Right lung (tissue), 10 donors: ENCODE results near the gene TSPY9. TPM values are rescaled to one million over a fixed set of nuclear protein-coding genes. Genes with fewer than 3 reads are reported as not detected.
"Not testable (repeated sequence)": the region's sequence is repeated elsewhere in the genome, so short reads cannot be mapped to it uniquely, and the experiment has no call there.

Experiments used
- DNase-seq, 2 donors: peaks; one replicate each; pipeline ENCODE4 v3.0.0-alpha.2; 2013
- long read RNA-seq, 8 donors: transcript quantifications; one replicate each; lab custom pipeline, GENCODE V29; 2026
- polyA plus RNA-seq, 5 donors: library from polyadenylated mRNA; unstranded; fragments of 120-200 nt; gene quantifications; one replicate each; pipeline versions ENCODE4 v1.2.1 to v1.2.3, GENCODE V29; 2013; ENCODE audit warnings: inconsistent platforms in 1 of 5, low replicate concordance in 1 of 5; ENCODE audit not compliant: insufficient read length in 5 of 5, insufficient read depth in 1 of 5

TSPY9 gene, protein sequence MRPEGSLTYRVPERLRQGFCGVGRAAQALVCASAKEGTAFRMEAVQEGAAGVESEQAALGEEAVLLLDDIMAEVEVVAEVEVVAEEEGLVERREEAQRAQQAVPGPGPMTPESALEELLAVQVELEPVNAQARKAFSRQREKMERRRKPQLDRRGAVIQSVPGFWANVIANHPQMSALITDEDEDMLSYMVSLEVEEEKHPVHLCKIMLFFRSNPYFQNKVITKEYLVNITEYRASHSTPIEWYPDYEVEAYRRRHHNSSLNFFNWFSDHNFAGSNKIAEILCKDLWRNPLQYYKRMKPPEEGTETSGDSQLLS
- not detected for polyA plus RNA-seq
- long read RNA-seq, donor 1, result 0 reads
- long read RNA-seq, donor 2, result 0 reads
- long read RNA-seq, donor 3, result 0 reads
- long read RNA-seq, donor 4, result 0 reads
- long read RNA-seq, donor 5, result 0 reads
- long read RNA-seq, donor 6, result 0 reads
- long read RNA-seq, donor 7, result 0 reads
- long read RNA-seq, donor 8, result 0 reads

DNA sequence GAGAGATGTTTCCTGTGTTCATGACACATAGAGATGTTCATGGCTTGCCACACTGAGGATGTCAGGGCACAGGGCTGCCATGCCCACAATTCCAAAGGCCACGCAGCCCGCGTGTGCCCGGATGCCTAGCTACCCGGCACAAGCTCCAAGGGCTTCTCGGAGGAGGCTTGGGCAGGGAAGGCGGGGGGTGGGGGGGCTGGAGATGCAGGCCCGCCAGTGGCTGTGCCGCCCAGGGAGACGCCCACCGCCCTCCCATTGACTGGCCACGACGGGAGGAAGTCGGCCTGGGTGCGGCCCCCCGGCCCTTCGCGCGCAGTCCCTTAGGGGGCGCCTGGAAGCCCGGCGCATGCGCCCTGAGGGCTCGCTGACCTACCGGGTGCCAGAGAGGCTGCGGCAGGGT is at the start of gene TSPY9:
Gene TSPY9 (plus strand): TSS at position 301 of the 400 bp plus-strand sequence. CDS start 46 bp downstream, at position 347.
- not testable (repeated sequence) for DNase-seq

DNA sequence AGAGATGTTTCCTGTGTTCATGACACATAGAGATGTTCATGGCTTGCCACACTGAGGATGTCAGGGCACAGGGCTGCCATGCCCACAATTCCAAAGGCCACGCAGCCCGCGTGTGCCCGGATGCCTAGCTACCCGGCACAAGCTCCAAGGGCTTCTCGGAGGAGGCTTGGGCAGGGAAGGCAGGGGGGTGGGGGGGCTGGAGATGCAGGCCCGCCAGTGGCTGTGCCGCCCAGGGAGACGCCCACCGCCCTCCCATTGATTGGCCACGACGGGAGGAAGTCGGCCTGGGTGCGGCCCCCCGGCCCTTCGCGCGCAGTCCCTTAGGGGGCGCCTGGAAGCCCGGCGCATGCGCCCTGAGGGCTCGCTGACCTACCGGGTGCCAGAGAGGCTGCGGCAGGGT is 20.4 kb upstream of the TSPY9 start, which contains the start of gene TSPY1:
Gene TSPY1 (plus strand): TSS at position 301 of the 400 bp plus-strand sequence. CDS start 46 bp downstream, at position 347.
- DNase-seq, result not testable (repeated sequence)

DNA sequence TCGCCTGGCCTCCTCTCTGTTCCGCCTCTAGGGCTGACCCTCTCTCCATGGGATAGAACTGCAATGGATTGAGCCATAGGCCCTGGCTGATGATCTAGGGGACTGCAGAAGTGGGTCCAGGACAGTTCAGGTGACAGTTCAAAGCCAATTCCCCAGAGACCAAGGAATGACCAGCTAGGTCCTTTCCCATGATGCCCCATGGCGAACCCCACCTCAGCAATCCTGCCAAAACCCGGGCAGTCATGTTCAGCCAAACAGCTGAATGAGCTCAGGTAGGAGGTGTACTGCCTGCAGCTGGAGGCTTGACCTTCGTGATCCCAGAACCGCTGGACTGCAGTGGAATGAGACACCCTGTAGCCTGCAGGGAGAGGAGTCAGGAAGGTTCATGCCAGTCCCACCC is 17.3 kb downstream of the TSPY9 start:
- not testable (repeated sequence) for DNase-seq

DNA sequence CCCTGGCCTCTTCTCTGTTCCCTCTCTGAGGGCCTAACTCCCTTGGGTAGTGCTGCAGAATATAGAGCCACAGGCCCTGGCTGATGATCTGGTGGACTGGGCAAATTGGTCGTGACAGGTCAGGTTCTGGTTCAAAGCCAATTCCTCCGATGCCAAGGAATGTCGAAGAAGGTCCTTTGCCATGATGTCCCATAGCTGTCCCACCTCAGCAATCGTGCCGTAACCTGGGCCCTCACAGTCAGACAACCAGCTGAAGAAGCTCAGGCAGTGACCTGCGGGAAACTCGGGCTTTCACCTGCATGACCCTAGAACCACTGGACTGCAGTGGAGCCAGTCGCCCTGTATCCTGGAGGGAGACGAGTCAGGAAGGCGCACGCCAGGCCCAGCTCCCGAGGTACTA is 29.2 kb downstream of the TSPY9 start:
- not testable (repeated sequence) for DNase-seq

DNA sequence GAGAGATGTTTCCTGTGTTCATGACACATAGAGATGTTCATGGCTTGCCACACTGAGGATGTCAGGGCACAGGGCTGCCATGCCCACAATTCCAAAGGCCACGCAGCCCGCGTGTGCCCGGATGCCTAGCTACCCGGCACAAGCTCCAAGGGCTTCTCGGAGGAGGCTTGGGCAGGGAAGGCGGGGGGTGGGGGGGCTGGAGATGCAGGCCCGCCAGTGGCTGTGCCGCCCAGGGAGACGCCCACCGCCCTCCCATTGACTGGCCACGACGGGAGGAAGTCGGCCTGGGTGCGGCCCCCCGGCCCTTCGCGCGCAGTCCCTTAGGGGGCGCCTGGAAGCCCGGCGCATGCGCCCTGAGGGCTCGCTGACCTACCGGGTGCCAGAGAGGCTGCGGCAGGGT is 40.5 kb downstream of the TSPY9 start, which contains the start of gene TSPY10:
Gene TSPY10 (plus strand): TSS at position 301 of the 400 bp plus-strand sequence. CDS start 46 bp downstream, at position 347.
- not testable (repeated sequence) for DNase-seq

Other genes starting within 250 kb of the TSPY9 start
- gene TSPY4, start 149.8 kb upstream of the TSPY9 start, polyA plus RNA-seq, result not detected
- not detected for gene TSPY8, start 129.5 kb upstream of the TSPY9 start, polyA plus RNA-seq
- not detected for gene TSPY3, start 88.8 kb upstream of the TSPY9 start, polyA plus RNA-seq
- gene TSPY1, start 20.3 kb upstream of the TSPY9 start, polyA plus RNA-seq, result not detected
- gene TSPY10, start 40.6 kb downstream of the TSPY9 start, polyA plus RNA-seq, result not detected